Gastroesophageal sphincter (tissue), 4 donors: Measurements from ENCODE around the gene BCAS3. TPM values are rescaled to one million over a fixed set of nuclear protein-coding genes. Genes with fewer than 3 reads are reported as not detected.
"Not testable (repeated sequence)": the region's sequence is repeated elsewhere in the genome, so short reads cannot be mapped to it uniquely, and the experiment has no call there.

ENCODE experiments used
- ATAC-seq: fragments of 150-250 bp; one replicate; pipeline ENCODE4 v1.9.1; 2016; ENCODE audit warnings: mild to moderate bottlenecking, moderate library complexity
- H3K27ac ChIP-seq, 4 donors: fragments of 200-600 bp; sonication (generic) in 3 of 4; 1 replicate in 3 of 4; 2 replicates in 1 of 4; pipeline ENCODE4 v1.5.1; 2016 to 2019
- H3K27me3 ChIP-seq: fragments of 200-600 bp; sonication (generic); one replicate; pipeline ENCODE4 v1.5.1; 2019
- H3K36me3 ChIP-seq, 2 donors: fragments of 200-600 bp; sonication (generic); one replicate each; pipeline ENCODE4 v1.5.1; 2019; ENCODE audit warnings: control low read depth in 1 of 2
- H3K4me1 ChIP-seq, 3 donors: fragments of 200-600 bp; sonication (generic); 1 replicate in 2 of 3; 2 replicates in 1 of 3; pipeline ENCODE4 v1.5.1; 2016 to 2019; ENCODE audit warnings: control low read depth in 2 of 3
- H3K4me3 ChIP-seq, 2 donors: fragments of 200-600 bp; sonication (generic); one replicate each; pipeline ENCODE4 v1.5.1; 2019; ENCODE audit warnings: mild to moderate bottlenecking in 1 of 2, moderate library complexity in 1 of 2
- H3K9me3 ChIP-seq, 3 donors: fragments of 200-600 bp; sonication (generic); one replicate each; pipeline ENCODE4 v1.5.1; 2017 to 2019; ENCODE audit warnings: control low read depth in 2 of 3
- EP300 ChIP-seq: sonication (generic); formaldehyde crosslinking; IDR thresholded peaks from one replicate; pipeline ENCODE4 v1.6.1; 2017; ENCODE audit warnings: antibody characterized with exemption, mild to moderate bottlenecking
- POLR2A ChIP-seq, 2 donors: fragments of 450-650 bp; IDR thresholded peaks; one replicate each; pipeline ENCODE4 v1.6.1; 2017; ENCODE audit warnings: antibody characterized with exemption in 2 of 2, mild to moderate bottlenecking in 2 of 2, moderate library complexity in 1 of 2
- POLR2AphosphoS5 ChIP-seq: sonication (generic); formaldehyde crosslinking; IDR thresholded peaks from one replicate; pipeline ENCODE4 v1.6.1; 2017; ENCODE audit warnings: antibody characterized with exemption
- WGBS, 2 donors: methylation state at CpG; one replicate each; pipeline ENCODE4 v1.1.5; 2018; ENCODE audit warnings: low coverage in 1 of 2; 5-methylcytosine and 5-hydroxymethylcytosine counted together
- total RNA-seq, 4 donors: library from RNA; depleted of rRNA; stranded (reverse); fragments of >200 nt; gene quantifications; one replicate each; pipeline ENCODE4 v1.1.0, GENCODE V29; 2016
- TF ChIP-seq, protein P1 (sequence below), 4 experiments: fragments of 200-600 bp in 2 of 4; fragments of 450-650 bp in 2 of 4; sonication (generic) in 1 of 4; IDR thresholded peaks; one replicate each; pipeline ENCODE4 v1.5.1; 2017 to 2019; ENCODE audit warnings: antibody characterized with exemption in 4 of 4, mild to moderate bottlenecking in 2 of 4, moderate library complexity in 2 of 4

Gene BCAS3
- total RNA-seq, 4 donors from 2014 or later, result 18.8 to 37.0 (median 34.5) TPM

DNA sequence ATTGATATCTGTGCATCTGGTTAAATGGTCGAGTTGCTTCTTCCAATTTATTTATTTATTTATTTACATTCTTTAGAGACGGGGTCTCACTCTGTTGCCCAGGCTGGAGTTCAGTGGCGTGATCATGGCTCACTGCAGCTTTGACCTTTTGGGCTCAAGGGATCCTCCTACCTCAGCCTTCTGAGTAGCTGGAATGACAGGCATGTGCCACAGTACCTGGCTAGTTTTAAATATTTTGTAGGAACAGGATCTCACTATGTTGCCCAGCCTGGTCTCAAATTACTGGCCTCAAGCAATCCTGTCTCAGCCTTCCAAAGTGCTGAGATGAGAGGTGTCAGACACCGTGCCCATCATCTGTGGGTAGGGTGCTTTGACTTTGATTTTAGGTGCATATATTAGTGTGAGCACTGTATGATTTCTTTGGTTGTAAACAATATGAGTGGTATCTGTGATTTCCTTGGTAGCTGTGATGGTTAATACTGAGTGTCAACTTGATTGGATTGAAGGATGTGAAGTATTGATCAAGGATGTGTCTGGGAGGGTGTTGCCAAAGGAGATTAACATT is 90.2 kb downstream of the BCAS3 start:
- Histone ChIP-seq H3K36me3 (peaks cover 0 to 13% of the 10 kb centered on the region in 2 donors), H3K4me1 (no peaks in the 10 kb centered on the region), H3K27ac (no peak overlapping the region), H3K9me3 (peaks cover 0 to 10% (median 0%) of the 10 kb centered on the region in 3 donors), H3K4me3 (no peak overlapping the region), H3K27me3 (no peaks in the 10 kb centered on the region)
- TF ChIP-seq EP300, result no peak
- no peak for TF ChIP-seq POLR2AphosphoS5
- TF ChIP-seq, protein P1, sequence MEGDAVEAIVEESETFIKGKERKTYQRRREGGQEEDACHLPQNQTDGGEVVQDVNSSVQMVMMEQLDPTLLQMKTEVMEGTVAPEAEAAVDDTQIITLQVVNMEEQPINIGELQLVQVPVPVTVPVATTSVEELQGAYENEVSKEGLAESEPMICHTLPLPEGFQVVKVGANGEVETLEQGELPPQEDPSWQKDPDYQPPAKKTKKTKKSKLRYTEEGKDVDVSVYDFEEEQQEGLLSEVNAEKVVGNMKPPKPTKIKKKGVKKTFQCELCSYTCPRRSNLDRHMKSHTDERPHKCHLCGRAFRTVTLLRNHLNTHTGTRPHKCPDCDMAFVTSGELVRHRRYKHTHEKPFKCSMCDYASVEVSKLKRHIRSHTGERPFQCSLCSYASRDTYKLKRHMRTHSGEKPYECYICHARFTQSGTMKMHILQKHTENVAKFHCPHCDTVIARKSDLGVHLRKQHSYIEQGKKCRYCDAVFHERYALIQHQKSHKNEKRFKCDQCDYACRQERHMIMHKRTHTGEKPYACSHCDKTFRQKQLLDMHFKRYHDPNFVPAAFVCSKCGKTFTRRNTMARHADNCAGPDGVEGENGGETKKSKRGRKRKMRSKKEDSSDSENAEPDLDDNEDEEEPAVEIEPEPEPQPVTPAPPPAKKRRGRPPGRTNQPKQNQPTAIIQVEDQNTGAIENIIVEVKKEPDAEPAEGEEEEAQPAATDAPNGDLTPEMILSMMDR (IDR thresholded peaks at IDR 0.05), result no peak
- no peak for TF ChIP-seq POLR2A (IDR thresholded peaks at IDR 0.05)
- 92 to 95% methylated on average over 2 to 4 of the region's 4 CpGs for WGBS, 2 donors
- no peak for ATAC-seq

DNA sequence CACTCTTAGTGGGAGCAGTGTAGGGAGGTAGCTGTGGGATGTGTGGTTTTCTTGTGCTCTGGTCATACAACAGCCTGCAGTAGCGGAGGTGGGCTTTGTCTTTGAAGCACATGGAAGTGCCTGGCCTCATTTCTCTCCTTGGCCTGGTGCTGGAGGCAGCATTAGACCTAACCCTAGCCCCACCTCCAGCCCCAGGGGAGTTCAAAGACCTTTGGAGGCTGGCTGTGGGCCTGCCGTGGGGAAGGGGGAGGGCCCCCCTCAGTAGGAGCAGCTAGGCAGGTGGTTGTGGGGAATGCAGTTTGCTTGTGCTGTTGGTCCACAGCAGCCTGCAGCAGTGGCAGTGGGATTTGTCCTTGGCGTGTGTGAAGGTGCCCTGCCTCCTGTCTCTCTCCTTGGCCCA is 91.7 kb downstream of the BCAS3 start:
- no peaks in the 10 kb centered on the region for H3K27me3 ChIP-seq
- TF ChIP-seq EP300, result no peak
- no peak for TF ChIP-seq POLR2AphosphoS5
- TF ChIP-seq POLR2A (IDR thresholded peaks at IDR 0.05), result no peak
- TF ChIP-seq, protein P1 (IDR thresholded peaks at IDR 0.05), result no peak
- no peaks in the 10 kb centered on the region for H3K4me1 ChIP-seq
- no peak overlapping the region for H3K4me3 ChIP-seq
- no CpG with 5 or more reads among the region's 3 CpGs for WGBS, 2 donors
- peaks cover 0 to 10% (median 0%) of the 10 kb centered on the region in 3 donors for H3K9me3 ChIP-seq
- H3K36me3 ChIP-seq, result peaks cover 0 to 13% of the 10 kb centered on the region in 2 donors
- no peak for ATAC-seq
- no peak overlapping the region for H3K27ac ChIP-seq

GRCh38 chr17:60770946-60771422 is 93.3 kb downstream of the BCAS3 start:
- 93 to 98% methylated on average over 7 to 8 of the region's 8 CpGs for WGBS, 2 donors
- TF ChIP-seq, protein P1 (IDR thresholded peaks at IDR 0.05), result no peak
- TF ChIP-seq EP300 (no peak), POLR2AphosphoS5 (no peak), POLR2A (IDR thresholded peaks at IDR 0.05) (no peak)
- H3K9me3 ChIP-seq, result peaks cover 0 to 10% (median 0%) of the 10 kb centered on the region in 3 donors
- ATAC-seq, result no peak
- H3K4me3 ChIP-seq, result no peak overlapping the region
- peaks cover 0 to 13% of the 10 kb centered on the region in 2 donors for H3K36me3 ChIP-seq
- no peaks in the 10 kb centered on the region for H3K27me3 ChIP-seq
- H3K4me1 ChIP-seq, result no peaks in the 10 kb centered on the region
- H3K27ac ChIP-seq, result no peak overlapping the region

DNA sequence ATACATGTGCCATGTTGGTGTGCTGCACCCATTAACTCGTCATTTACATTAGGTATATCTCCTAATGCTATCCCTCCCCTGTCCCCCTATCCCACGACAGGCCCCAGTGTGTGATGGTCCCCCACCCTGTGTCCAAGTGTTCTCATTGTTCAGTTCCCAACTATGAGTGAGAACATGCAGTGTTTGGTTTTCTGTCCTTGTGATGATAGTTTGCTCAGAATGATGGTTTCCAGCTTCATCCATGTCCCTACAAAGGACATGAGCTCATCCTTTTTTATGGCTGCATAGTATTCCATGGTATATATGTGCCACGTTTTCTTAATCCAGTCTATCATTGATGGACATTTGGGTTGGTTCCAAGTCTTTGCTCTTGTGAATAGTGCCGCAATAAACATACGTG is 94.0 kb downstream of the BCAS3 start:
- not testable (repeated sequence) for ATAC-seq
- WGBS, 2 donors, result 100% methylated on average over 2 to 3 of the region's 5 CpGs

DNA sequence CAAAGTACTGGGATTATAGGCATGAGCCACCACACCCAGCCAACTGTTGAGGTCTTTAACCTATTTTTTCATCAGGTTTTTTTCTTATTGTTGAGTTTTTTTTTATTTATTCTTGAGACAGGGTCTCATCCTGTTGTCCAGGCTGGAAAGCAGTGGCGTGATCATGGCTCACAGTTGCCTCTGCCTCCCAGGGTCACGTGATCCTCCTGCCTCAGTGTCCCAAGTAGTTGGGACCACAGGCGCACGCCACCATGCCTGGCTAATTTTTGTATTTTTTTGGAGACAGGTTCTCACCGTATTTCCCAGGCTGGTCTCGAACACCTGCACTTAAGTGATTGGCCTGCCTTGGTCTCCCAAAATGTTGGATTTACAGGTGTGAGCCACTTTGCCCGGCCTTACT is 95.9 kb downstream of the BCAS3 start:
- H3K36me3 ChIP-seq, result no peaks in the 10 kb centered on the region

More for the DNA sequence above, 94.0 kb downstream of the BCAS3 start:
- H3K27ac ChIP-seq, H3K36me3 ChIP-seq, H3K4me1 ChIP-seq, H3K27me3 ChIP-seq, H3K4me3 ChIP-seq, H3K9me3 ChIP-seq: not testable (repeated sequence)

More for the DNA sequence above, 95.9 kb downstream of the BCAS3 start:
- Histone ChIP-seq H3K27me3 (no peaks in the 10 kb centered on the region), H3K4me3 (no peak overlapping the region), H3K9me3 (no peaks in the 10 kb centered on the region), H3K27ac (no peak overlapping the region), H3K4me1 (no peaks in the 10 kb centered on the region)
- WGBS, 2 donors, result 94 to 100% methylated on average over 3 to 7 of the region's 7 CpGs
- TF ChIP-seq, protein P1 (IDR thresholded peaks at IDR 0.05), result no peak
- TF ChIP-seq POLR2AphosphoS5 (no peak), POLR2A (IDR thresholded peaks at IDR 0.05) (no peak), EP300 (no peak)
- ATAC-seq, result no peak
